HG02885 (cell line): ENCODE measurements around the gene MUC15.

Experiments used
- ATAC-seq: cut with Tn5 transposase; IDR thresholded peaks from one replicate; pipeline ENCODE4 v1.9.1; 2021; ENCODE audit warnings: mild to moderate bottlenecking; ENCODE audit not compliant: unreplicated experiment, poor library complexity

Gene MUC15

DNA sequence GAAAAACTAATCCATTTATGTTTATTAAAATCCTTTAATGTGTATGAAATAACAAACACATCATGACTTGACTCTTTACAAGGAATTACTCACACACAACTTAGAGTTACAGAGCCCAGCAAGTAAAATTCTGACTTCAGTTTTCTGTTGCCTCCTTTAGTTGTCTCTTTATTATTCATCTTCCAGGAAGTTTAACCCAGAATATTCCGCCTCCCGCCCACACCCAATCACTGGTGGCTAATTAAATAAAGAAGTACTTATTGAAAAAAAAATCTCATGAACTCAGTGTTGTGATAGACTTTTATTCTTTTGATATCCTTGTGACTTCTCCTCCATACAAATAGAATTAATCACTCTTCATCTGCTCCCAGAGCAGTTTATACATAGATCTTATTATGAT, 61.9 kb downstream of the MUC15 start:
- ATAC-seq: no peak
